ENCODE results near the gene ANGPTL2.

GRCh38 chr9:127087836-127088235 lies 34.6 kb downstream of the ANGPTL2 start:
- no peak for TF ChIP-seq POLR2A (IDR thresholded peaks at IDR 0.05; ENCODE audit: low read depth, low read length)
- no peak for TF ChIP-seq TAF1 (IDR thresholded peaks at IDR 0.05; ENCODE audit: borderline replicate concordance, low read depth, low read length)
- no peak for TF ChIP-seq POLR2AphosphoS5 (IDR thresholded peaks at IDR 0.05; ENCODE audit: low read depth, low read length)

Measured in GM12892 (cell line).